HG02763 (cell line): ENCODE results near the gene VSIG4.
"Not testable (repeated sequence)": the region's sequence is repeated elsewhere in the genome, so short reads cannot be mapped to it uniquely, and the experiment has no call there.

ENCODE experiments used
- ATAC-seq: cut with Tn5 transposase; IDR thresholded peaks from one replicate; pipeline ENCODE4 v1.9.1; 2021; ENCODE audit warnings: mild to moderate bottlenecking, moderate library complexity; ENCODE audit not compliant: unreplicated experiment

VSIG4 gene

GRCh38 chrX:65985922-65986588, 53.8 kb downstream of the VSIG4 start:
- ATAC-seq = peak; percentile 46

- no peak for ATAC-seq
Observed at GRCh38 chrX:65985211-65985610, 54.7 kb downstream of the VSIG4 start.

GRCh38 chrX:65977161-65977560, 62.7 kb downstream of the VSIG4 start:
- not testable (repeated sequence) for ATAC-seq

DNA sequence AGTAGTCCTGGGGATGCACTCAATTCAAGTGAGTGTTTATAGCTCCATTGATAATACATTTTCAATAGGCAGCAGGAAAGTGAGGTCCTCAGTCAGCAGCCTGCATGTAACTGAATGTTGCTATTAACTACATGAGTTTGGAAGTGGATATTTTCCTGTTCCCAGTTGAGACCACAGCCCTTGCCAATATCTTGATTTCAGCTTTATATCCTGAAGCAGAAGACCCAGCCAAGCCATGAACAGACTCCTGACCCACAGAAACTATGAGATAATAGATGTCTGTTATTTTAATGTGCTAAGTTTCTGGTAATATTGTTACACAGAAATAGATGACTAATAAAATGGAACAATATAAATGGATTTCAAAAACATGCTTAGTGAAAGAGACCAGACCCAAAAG, 63.7 kb downstream of the VSIG4 start:
- no peak for ATAC-seq

GRCh38 chrX:65975161-65975751, 64.6 kb downstream of the VSIG4 start:
- not testable (repeated sequence) for ATAC-seq
